GM19238 (cell line): ENCODE measurements around the gene TMCO6.

Experiments used
- DNase-seq: peaks from one replicate; pipeline ENCODE4 v3.0.0; 2011; ENCODE audit warnings: low spot score; ENCODE audit not compliant: insufficient read length

The TMCO6 gene

GRCh38 chr5:140672455-140673186 lies 33.4 kb downstream of the TMCO6 start:
- DNase-seq, result no peak

- no peak for DNase-seq
These were observed 34.1 kb downstream of the TMCO6 start, which contains the start of gene DND1 for GRCh38 chr5:140673187-140673976. DND1 (minus strand) TSS chr5:140673576; CDS start chr5:140673542, 34 bp downstream.

GRCh38 chr5:140674211-140674610 lies 35.0 kb downstream of the TMCO6 start:
- DNase-seq, result no peak

GRCh38 chr5:140674629-140675028 lies 35.4 kb downstream of the TMCO6 start:
- DNase-seq, result no peak

- peak; percentile 44 for DNase-seq
These were observed 38.7 kb downstream of the TMCO6 start for GRCh38 chr5:140677947-140678346.

- DNase-seq, result no peak
These were observed 39.7 kb downstream of the TMCO6 start for GRCh38 chr5:140678993-140679392.

GRCh38 chr5:140690376-140690932 lies 51.2 kb downstream of the TMCO6 start:
- no peak for DNase-seq

- peak; percentile 89 for DNase-seq
These were observed 52.0 kb downstream of the TMCO6 start, which contains the start of the genes HARS1 and HARS2 for GRCh38 chr5:140690941-140691924. HARS1 (minus strand) TSS chr5:140691370; CDS start chr5:140691304, 66 bp downstream. HARS2 (plus strand) TSS chr5:140691455; CDS start chr5:140691649, 194 bp downstream.

- DNase-seq, result no peak
These were observed 55.0 kb downstream of the TMCO6 start for GRCh38 chr5:140694276-140694675.
